ENCODE data around the gene EIF4A2. TPM values are rescaled to one million over a fixed set of nuclear protein-coding genes. Genes with fewer than 3 reads are reported as not detected.
A peak's percentile ranks its signal among the peaks of the same experiment; 100 is the strongest.

Gene EIF4A2
- polyA plus RNA-seq, 1 experiment = 774 TPM

GRCh38 chr3:186824430-186825139, 41.2 kb downstream of the EIF4A2 start:
- no peak for DNase-seq (ENCODE audit: low read depth, low spot score)
- no peak overlapping the region; the same call in 1 of the 2 replicates for H3K4me3 ChIP-seq (ENCODE audit: low read depth, low read length)
- no peaks in the 10 kb centered on the region; the same call in 1 of the 2 replicates for H3K9me3 ChIP-seq (ENCODE audit: control insufficient read depth, insufficient read depth, low read length)
- peaks cover 16% of the 10 kb centered on the region for H3K27me3 ChIP-seq (ENCODE audit: control insufficient read depth, insufficient read depth, low read length)
- POLR2A ChIA-PET = interaction anchor here (0.5 to 4.2 kb wide), 3 partner anchors 41 to 726 kb away, joined by 3 to 34 read pairs (median 5); partner anchors contain the start of gene EIF4A2
- CTCF ChIA-PET = interaction anchor here (0.9 to 12.0 kb wide), 4 partner anchors 27 to 855 kb away, joined by 3 to 186 read pairs (median 9); partner anchors contain the start of gene AHSG
- H3K27ac ChIP-seq (ENCODE audit: low read depth, low read length) = no peak overlapping the region
- no peak for TF ChIP-seq CTCF (IDR thresholded peaks at IDR 0.05; ENCODE audit: low read depth, low read length)

- Histone ChIP-seq H3K4me3 (ENCODE audit: low read depth, low read length) (peak overlapping the region; percentile 62), H3K27ac (ENCODE audit: low read depth, low read length) (peak overlapping the region; percentile 39), H3K9me3 (ENCODE audit: control insufficient read depth, insufficient read depth, low read length) (no peaks in the 10 kb centered on the region; the same call in 1 of the 2 replicates), H3K27me3 (ENCODE audit: control insufficient read depth, insufficient read depth, low read length) (peaks cover 24% of the 10 kb centered on the region)
- peak; percentile 47 for DNase-seq (ENCODE audit: low read depth, low spot score)
- TF ChIP-seq CTCF (IDR thresholded peaks at IDR 0.05; ENCODE audit: low read depth, low read length) = no peak
- CTCF ChIA-PET = interaction anchor here (0.9 to 12.0 kb wide), 4 partner anchors 28 to 854 kb away, joined by 3 to 186 read pairs (median 9); partner anchors contain the start of gene AHSG
- POLR2A ChIA-PET = interaction anchor here (4.2 kb wide), 1 partner anchor 42 kb away, joined by 34 read pairs; the partner anchor contains the start of gene EIF4A2
Observed at GRCh38 chr3:186825294-186825821, 42.0 kb downstream of the EIF4A2 start.

GRCh38 chr3:186825872-186826409, 42.6 kb downstream of the EIF4A2 start:
- Histone ChIP-seq H3K27me3 (ENCODE audit: control insufficient read depth, insufficient read depth, low read length) (peaks cover 29% of the 10 kb centered on the region), H3K4me3 (ENCODE audit: low read depth, low read length) (peak overlapping the region; percentile 62), H3K9me3 (ENCODE audit: control insufficient read depth, insufficient read depth, low read length) (no peaks in the 10 kb centered on the region; the same call in 1 of the 2 replicates), H3K27ac (ENCODE audit: low read depth, low read length) (peak overlapping the region; percentile 39)
- POLR2A ChIA-PET = interaction anchor here (4.2 kb wide), 1 partner anchor 42 kb away, joined by 34 read pairs; the partner anchor contains the start of gene EIF4A2
- CTCF ChIA-PET = interaction anchor here (3.2 to 12.0 kb wide), 2 partner anchors 210 to 339 kb away, joined by 15 to 186 read pairs; partner anchors contain the start of gene AHSG
- no peak for DNase-seq (ENCODE audit: low read depth, low spot score)
- TF ChIP-seq CTCF (IDR thresholded peaks at IDR 0.05; ENCODE audit: low read depth, low read length) = no peak

GRCh38 chr3:186826410-186826975, 43.1 kb downstream of the EIF4A2 start:
- Histone ChIP-seq H3K4me3 (ENCODE audit: low read depth, low read length) (peak overlapping the region; percentile 62), H3K27me3 (ENCODE audit: control insufficient read depth, insufficient read depth, low read length) (peaks cover 34% of the 10 kb centered on the region), H3K27ac (ENCODE audit: low read depth, low read length) (no peak overlapping the region), H3K9me3 (ENCODE audit: control insufficient read depth, insufficient read depth, low read length) (no peaks in the 10 kb centered on the region; the same call in 1 of the 2 replicates)
- TF ChIP-seq CTCF (IDR thresholded peaks at IDR 0.05; ENCODE audit: low read depth, low read length) = no peak
- POLR2A ChIA-PET = interaction anchor here (0.7 to 4.2 kb wide), 5 partner anchors 43 to 888 kb away, joined by 3 to 34 read pairs (median 4); partner anchors contain the start of genes EIF4A2, RPL39L and TRA2B
- no peak for DNase-seq (ENCODE audit: low read depth, low spot score)
- CTCF ChIA-PET = interaction anchor here (3.2 to 12.0 kb wide), 2 partner anchors 211 to 339 kb away, joined by 15 to 186 read pairs; partner anchors contain the start of gene AHSG
